K562 (cell line): ENCODE data around the gene LRFN4. TPM values are rescaled to one million over a fixed set of nuclear protein-coding genes. Genes with fewer than 3 reads are reported as not detected.

Experiments
- CBFA2T2 ChIP-seq: fragments of 450-650 bp; conservative IDR thresholded peaks from 2 replicates; pipeline ENCODE4 v1.6.1; 2017; ENCODE audit warnings: mild to moderate bottlenecking
- E2F6 ChIP-seq, 2 experiments: IDR thresholded peaks; 2 replicates each; pipeline ENCODE4 v1.6.1; 2011; ENCODE audit warnings: borderline replicate concordance in 1 of 2, control low read depth in 1 of 2, low read depth in 1 of 2, low read length in 1 of 2, mild to moderate bottlenecking in 1 of 2, mixed read lengths in 1 of 2, moderate library complexity in 1 of 2; ENCODE audit not compliant: insufficient read depth in 1 of 2, insufficient read length in 1 of 2, poor library complexity in 1 of 2, severe bottlenecking in 1 of 2; ENCODE audit errors: extremely low read depth in 1 of 2
- FOXA3 ChIP-seq, 2 experiments: fragments of 450-650 bp in 1 of 2; sonication (generic) in 1 of 2; formaldehyde crosslinking; IDR thresholded peaks in 1 of 2; conservative IDR thresholded peaks in 1 of 2; 2 replicates each; pipeline versions ENCODE4 v1.4.0 to v1.8.0; 2020 to 2022; ENCODE audit warnings: mild to moderate bottlenecking in 2 of 2, missing genetic modification reagents in 1 of 2
- JUN ChIP-seq, 2 experiments: sonication (generic) in 1 of 2; formaldehyde crosslinking in 1 of 2; IDR thresholded peaks; 2 replicates each; pipeline versions ENCODE4 v1.6.1 to v1.8.0; 2012 to 2022; ENCODE audit warnings: borderline replicate concordance in 2 of 2, mild to moderate bottlenecking in 2 of 2, improper control_type of control experiment in 1 of 2, low read depth in 1 of 2, low read length in 1 of 2, missing genetic modification reagents in 1 of 2
- MXI1 ChIP-seq: IDR thresholded peaks from 2 replicates; pipeline ENCODE4 v1.6.1; 2011; ENCODE audit warnings: low read depth, mild to moderate bottlenecking, improper control_type of control experiment, low read length
- PBX2 ChIP-seq, 2 experiments: IDR thresholded peaks in 1 of 2; conservative IDR thresholded peaks in 1 of 2; 2 replicates each; pipeline ENCODE4 v1.6.1; 2016; ENCODE audit warnings: low read depth in 2 of 2, mild to moderate bottlenecking in 1 of 2, missing compliant biosample characterization in 1 of 2, missing genetic modification characterization in 1 of 2, moderate library complexity in 1 of 2
- POLR2AphosphoS2 ChIP-seq: IDR thresholded peaks from 2 replicates; pipeline ENCODE4 v1.6.1; 2012; ENCODE audit warnings: low read length, improper control_type of control experiment
- PPARD ChIP-seq: fragments of 250-450 bp; sonication (Bioruptor Pico); IDR thresholded peaks from 2 replicates; pipeline ENCODE4 v1.8.0; 2022; ENCODE audit warnings: inconsistent platforms, mild to moderate bottlenecking, moderate library complexity
- RREB1 ChIP-seq: fragments of 250-450 bp; sonication (Bioruptor Pico); IDR thresholded peaks from 2 replicates; pipeline ENCODE4 v1.4.0; 2020
- SETDB1 ChIP-seq: IDR thresholded peaks from one replicate; pipeline ENCODE4 v1.6.1; 2012; ENCODE audit warnings: low read length, control low read depth, inconsistent platforms
- VEZF1 ChIP-seq: fragments of 200-800 bp; sonication (Bioruptor generic); IDR thresholded peaks from 2 replicates; pipeline ENCODE4 v1.6.1; 2017; ENCODE audit warnings: missing genetic modification characterization, missing compliant biosample characterization
- XRCC4 ChIP-seq: IDR thresholded peaks from one replicate; pipeline ENCODE4 v1.6.1; 2011; ENCODE audit not compliant: insufficient read depth, insufficient read length; ENCODE audit errors: extremely low read depth
- ZNF589 ChIP-seq: fragments of 200-800 bp; sonication (Bioruptor generic); IDR thresholded peaks from 2 replicates; pipeline ENCODE4 v1.6.1; 2016; ENCODE audit warnings: low read depth, missing genetic modification characterization, missing compliant biosample characterization
- polyA plus RNA-seq, 8 experiments: library from polyadenylated mRNA; depleted of rRNA in 4 of 8; stranded (reverse) in 5 of 8; unstranded in 3 of 8; fragments of >200 nt; fragmentation: Nextera tagmentation in 2 of 8; fragmentation: Illumina TruSeq in 1 of 8; extraction: Ambion mirVana in 2 of 8; extraction: Trizol in 1 of 8; gene quantifications; 2 replicates each; pipeline versions ENCODE4 v1.2.1 to v1.2.3, GENCODE V29; 2011 to 2014; ENCODE audit warnings: inconsistent platforms in 1 of 8, missing spikeins in 1 of 8
- total RNA-seq, 7 experiments: library from RNA; depleted of rRNA in 6 of 7; stranded (reverse); fragments of >200 nt in 6 of 7; fragmentation: Illumina TruSeq in 2 of 7; extraction: Trizol in 2 of 7; gene quantifications; 2 replicates each; pipeline versions ENCODE4 v1.2.1 to v1.2.3, GENCODE V29; 2011 to 2021; ENCODE audit warnings: low replicate concordance in 1 of 7

LRFN4 gene
- total and polyA plus RNA-seq, 9 of the 15 experiments (the other 6 are each of a cell fraction or from before 2014, with no cell fraction given), result 0.10 to 60.1 (median 6.7) TPM

GRCh38 chr11:66843776-66844495 lies 12.9 kb upstream of the LRFN4 start (continued):
- TF ChIP-seq PBX2 (CRISPR knock-in tag; IDR thresholded peaks at IDR 0.05; ENCODE audit: low read depth) (no peak), PBX2 (tag; conservative IDR thresholded peaks at IDR 0.05; ENCODE audit: low read depth) (no peak), XRCC4 (no peak), CBFA2T2 (no peak), RREB1 (CRISPR knock-in tag) (no peak), PPARD (CRISPR knock-in tag) (no peak), JUN (IDR thresholded peaks at IDR 0.05; ENCODE audit: borderline replicate concordance, low read depth, low read length) (no peak), JUN (CRISPR knock-in tag; IDR thresholded peaks at IDR 0.05; ENCODE audit: borderline replicate concordance) (no peak), VEZF1 (no peak), FOXA3 (CRISPR knock-in tag; conservative IDR thresholded peaks at IDR 0.05 in 1 of 2, IDR thresholded peaks at IDR 0.05 in 1 of 2) (peak in 1 of 2 experiments; percentile 49; a peak in 2 of 4 replicates), SETDB1 (no peak), ZNF589 (CRISPR knock-in tag) (no peak), E2F6 (IDR thresholded peaks at IDR 0.05; ENCODE audit: borderline replicate concordance in 1 of 2, extremely low read depth in 1 of 2, insufficient read depth in 1 of 2, insufficient read length in 1 of 2, low read depth in 1 of 2, low read length in 1 of 2, poor library complexity in 1 of 2, severe bottlenecking in 1 of 2) (peak in 1 of 2 experiments; percentile 25), POLR2AphosphoS2 (0 out of 2 replicates have a peak, but pooled peaks have one; percentile 55), MXI1 (no peak)
